ENCODE data around the gene NOSIP. TPM values are rescaled to one million over a fixed set of nuclear protein-coding genes. Genes with fewer than 3 reads are reported as not detected.
A peak's percentile ranks its signal among the peaks of the same experiment; 100 is the strongest.

NOSIP gene
- total RNA-seq, 1 donor from 2014 or later = 62.0 TPM

DNA sequence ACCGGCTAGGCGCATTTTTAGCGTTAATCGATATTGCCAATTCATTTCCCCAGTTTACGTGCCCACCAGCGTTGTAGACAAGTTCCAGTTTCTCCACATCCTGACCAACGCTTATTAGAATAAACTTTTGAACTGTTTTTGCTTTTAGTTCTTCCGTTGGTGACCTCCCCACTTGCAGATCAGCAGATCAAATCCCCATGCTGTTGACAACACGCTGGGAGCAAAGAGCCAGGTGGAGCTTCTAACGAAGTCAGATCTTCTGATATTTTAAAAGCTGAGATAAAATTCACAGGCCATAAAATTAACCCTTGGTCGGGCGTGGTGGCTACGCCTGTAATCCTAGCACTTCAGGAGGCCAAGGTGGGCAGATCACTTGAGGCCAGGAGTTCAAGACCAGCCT is 31.3 kb downstream of the NOSIP start:
- Mint-ChIP-seq H3K9me3 (no peaks in the 10 kb centered on the region), H3K4me1 (ENCODE audit: unreplicated experiment) (peaks cover 5% of the 10 kb centered on the region), H3K27me3 (no peaks in the 10 kb centered on the region), H3K27ac (no peak overlapping the region), H3K4me3 (no peak overlapping the region), H3K36me3 (peaks cover 6% of the 10 kb centered on the region)
- DNase-seq (ENCODE audit: extremely low spot score, unreplicated experiment) = no peak
- TF ChIP-seq, protein P1, sequence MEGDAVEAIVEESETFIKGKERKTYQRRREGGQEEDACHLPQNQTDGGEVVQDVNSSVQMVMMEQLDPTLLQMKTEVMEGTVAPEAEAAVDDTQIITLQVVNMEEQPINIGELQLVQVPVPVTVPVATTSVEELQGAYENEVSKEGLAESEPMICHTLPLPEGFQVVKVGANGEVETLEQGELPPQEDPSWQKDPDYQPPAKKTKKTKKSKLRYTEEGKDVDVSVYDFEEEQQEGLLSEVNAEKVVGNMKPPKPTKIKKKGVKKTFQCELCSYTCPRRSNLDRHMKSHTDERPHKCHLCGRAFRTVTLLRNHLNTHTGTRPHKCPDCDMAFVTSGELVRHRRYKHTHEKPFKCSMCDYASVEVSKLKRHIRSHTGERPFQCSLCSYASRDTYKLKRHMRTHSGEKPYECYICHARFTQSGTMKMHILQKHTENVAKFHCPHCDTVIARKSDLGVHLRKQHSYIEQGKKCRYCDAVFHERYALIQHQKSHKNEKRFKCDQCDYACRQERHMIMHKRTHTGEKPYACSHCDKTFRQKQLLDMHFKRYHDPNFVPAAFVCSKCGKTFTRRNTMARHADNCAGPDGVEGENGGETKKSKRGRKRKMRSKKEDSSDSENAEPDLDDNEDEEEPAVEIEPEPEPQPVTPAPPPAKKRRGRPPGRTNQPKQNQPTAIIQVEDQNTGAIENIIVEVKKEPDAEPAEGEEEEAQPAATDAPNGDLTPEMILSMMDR (conservative IDR thresholded peaks at IDR 0.05) = no peak

DNA sequence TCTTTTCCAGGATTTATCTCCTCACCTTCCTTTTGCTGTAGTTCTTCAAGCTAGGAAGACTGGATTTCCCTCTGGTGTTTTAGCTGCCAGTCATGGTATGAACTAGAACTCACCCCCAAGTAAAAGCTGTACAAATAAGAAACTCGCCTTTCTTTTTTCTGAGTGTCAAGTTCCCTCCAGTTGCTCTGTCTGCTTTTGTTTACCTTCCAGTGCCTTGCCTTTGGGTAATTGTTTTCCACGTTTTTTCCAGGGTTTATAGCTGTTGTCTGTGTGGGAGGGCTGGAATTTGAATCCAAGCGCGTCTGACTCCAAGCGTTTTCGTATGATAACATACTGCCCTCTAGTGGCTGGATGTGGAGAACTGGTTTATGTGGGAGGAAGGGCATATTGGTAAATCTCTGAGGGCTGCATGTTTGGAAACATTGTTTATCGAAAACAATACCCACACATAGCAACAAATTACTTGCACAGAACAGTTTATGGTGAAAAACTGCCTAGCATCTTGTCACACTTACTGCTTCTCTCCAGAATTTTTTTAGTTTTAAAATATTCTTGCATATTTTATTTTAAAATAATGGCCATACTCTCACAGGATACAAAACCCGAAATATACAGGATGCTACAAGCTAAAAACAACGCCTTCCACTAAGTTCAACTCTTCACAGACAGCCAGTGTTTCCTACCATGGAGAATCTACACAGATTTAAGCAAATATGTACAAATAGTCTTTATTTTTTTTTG is 33.4 kb downstream of the NOSIP start:
- TF ChIP-seq, protein P1 (conservative IDR thresholded peaks at IDR 0.05) = peak; percentile 95
- no peak for DNase-seq (ENCODE audit: extremely low spot score, unreplicated experiment)
- H3K27me3 Mint-ChIP-seq = no peaks in the 10 kb centered on the region
- H3K9me3 Mint-ChIP-seq = no peaks in the 10 kb centered on the region
- peak overlapping the region; percentile 66 for H3K27ac Mint-ChIP-seq
- no peaks in the 10 kb centered on the region for H3K36me3 Mint-ChIP-seq
- H3K4me1 Mint-ChIP-seq (ENCODE audit: unreplicated experiment) = peaks cover 5% of the 10 kb centered on the region
- peak overlapping the region; percentile 53 for H3K4me3 Mint-ChIP-seq

DNA sequence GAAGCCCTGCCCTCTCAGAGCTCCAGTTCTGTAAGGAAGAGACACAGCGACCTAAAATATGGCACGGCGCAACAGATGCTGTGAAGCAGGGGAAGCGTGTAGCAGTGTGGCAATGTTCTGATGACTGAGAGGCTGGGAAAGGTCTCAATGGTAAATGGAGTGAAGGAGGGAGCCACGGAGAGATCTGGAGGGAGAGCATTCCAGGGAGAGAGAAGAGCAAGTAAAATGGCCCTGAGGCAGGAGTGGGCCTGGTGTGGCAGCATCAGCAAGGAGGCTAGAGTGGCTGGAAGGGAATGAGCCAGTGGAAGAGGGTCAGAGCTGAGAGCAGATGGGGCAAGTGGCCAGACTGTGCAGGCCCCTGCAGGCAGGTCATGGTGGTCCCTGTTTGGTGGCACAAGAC is 36.2 kb downstream of the NOSIP start:
- TF ChIP-seq, protein P1 (conservative IDR thresholded peaks at IDR 0.05) = no peak
- H3K27ac Mint-ChIP-seq = no peak overlapping the region
- no peaks in the 10 kb centered on the region for H3K36me3 Mint-ChIP-seq

DNA sequence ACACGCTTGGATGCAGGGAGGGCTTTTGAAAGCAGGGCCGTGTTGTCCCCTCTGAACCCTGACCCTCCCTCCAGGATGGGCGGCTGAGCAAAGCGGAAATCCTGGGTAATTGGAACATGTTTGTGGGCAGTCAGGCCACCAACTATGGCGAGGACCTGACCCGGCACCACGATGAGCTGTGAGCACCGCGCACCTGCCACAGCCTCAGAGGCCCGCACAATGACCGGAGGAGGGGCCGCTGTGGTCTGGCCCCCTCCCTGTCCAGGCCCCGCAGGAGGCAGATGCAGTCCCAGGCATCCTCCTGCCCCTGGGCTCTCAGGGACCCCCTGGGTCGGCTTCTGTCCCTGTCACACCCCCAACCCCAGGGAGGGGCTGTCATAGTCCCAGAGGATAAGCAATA is 37.3 kb downstream of the NOSIP start:
- no peak for DNase-seq (ENCODE audit: extremely low spot score, unreplicated experiment)

More for the DNA sequence above, 36.2 kb downstream of the NOSIP start:
- H3K27me3 Mint-ChIP-seq = no peaks in the 10 kb centered on the region
- no peaks in the 10 kb centered on the region for H3K9me3 Mint-ChIP-seq
- no peak overlapping the region for H3K4me3 Mint-ChIP-seq
- DNase-seq (ENCODE audit: extremely low spot score, unreplicated experiment) = no peak
- H3K4me1 Mint-ChIP-seq (ENCODE audit: unreplicated experiment) = peaks cover 5% of the 10 kb centered on the region

DNA sequence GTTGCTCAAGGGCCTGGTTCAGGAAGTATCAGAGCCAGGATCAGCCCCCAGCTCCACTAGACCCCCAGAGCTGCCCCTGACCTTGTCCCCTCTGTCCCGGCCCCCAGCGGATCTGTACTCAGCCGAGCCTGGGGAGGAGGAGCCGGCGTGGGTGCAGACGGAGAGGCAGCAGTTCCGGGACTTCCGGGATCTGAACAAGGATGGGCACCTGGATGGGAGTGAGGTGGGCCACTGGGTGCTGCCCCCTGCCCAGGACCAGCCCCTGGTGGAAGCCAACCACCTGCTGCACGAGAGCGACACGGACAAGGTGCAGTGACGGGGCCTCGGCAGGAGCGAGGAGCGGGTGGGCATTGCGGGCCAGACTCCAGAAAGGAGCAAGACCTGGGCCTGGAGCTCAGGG is 37.9 kb downstream of the NOSIP start:
- Mint-ChIP-seq H3K36me3 (no peaks in the 10 kb centered on the region), H3K4me1 (ENCODE audit: unreplicated experiment) (peaks cover 5% of the 10 kb centered on the region), H3K27me3 (no peaks in the 10 kb centered on the region), H3K27ac (no peak overlapping the region), H3K4me3 (no peak overlapping the region), H3K9me3 (no peaks in the 10 kb centered on the region)
- no peak for DNase-seq (ENCODE audit: extremely low spot score, unreplicated experiment)
- TF ChIP-seq, protein P1 (conservative IDR thresholded peaks at IDR 0.05) = no peak

More for the DNA sequence above, 37.3 kb downstream of the NOSIP start:
- no peaks in the 10 kb centered on the region for H3K9me3 Mint-ChIP-seq
- no peaks in the 10 kb centered on the region for H3K27me3 Mint-ChIP-seq
- TF ChIP-seq, protein P1 (conservative IDR thresholded peaks at IDR 0.05) = no peak
- H3K36me3 Mint-ChIP-seq = no peaks in the 10 kb centered on the region
- no peak overlapping the region for H3K27ac Mint-ChIP-seq
- no peak overlapping the region for H3K4me3 Mint-ChIP-seq
- H3K4me1 Mint-ChIP-seq (ENCODE audit: unreplicated experiment) = peaks cover 5% of the 10 kb centered on the region
